H1 (cell line): ENCODE results near the gene CUL4B. TPM values are rescaled to one million over a fixed set of nuclear protein-coding genes. Genes with fewer than 3 reads are reported as not detected.

Source experiments
- CTCF ChIA-PET: fragments of 300-600 bp; sonication (Branson Sonifier 250); formaldehyde crosslinking; loops from one replicate; lab custom pipeline; 2021; ENCODE audit not compliant: partially characterized antibody; lab: Charles Lee
- POLR2A ChIA-PET: fragments of 300-600 bp; sonication (Branson Sonifier 250); formaldehyde crosslinking; loops from one replicate; lab custom pipeline; 2021; ENCODE audit warnings: inconsistent platforms; ENCODE audit not compliant: partially characterized antibody; lab: Charles Lee
- DNase-seq, 2 experiments: peaks; one replicate each; pipeline versions ENCODE4 v3.0.0 to v3.0.0-alpha.2; 2010 to 2022; ENCODE audit warnings: low spot score in 2 of 2, low read depth in 1 of 2, mixed read lengths in 1 of 2
- FAIRE-seq: peaks from 2 replicates; lab custom pipeline; 2011; peaks lifted over from hg19 to GRCh38; lab: Jason Lieb, UNC
- H2AFZ ChIP-seq: 2 replicates; pipeline ENCODE4 v1.8.1; 2012; ENCODE audit warnings: low read length, inconsistent platforms
- H2AK5ac ChIP-seq: 2 replicates; pipeline ENCODE4 v1.6.1; 2013; ENCODE audit warnings: low read depth, low read length
- H2BK120ac ChIP-seq: replicated peaks from 2 replicates; pipeline ENCODE3; 2013; ENCODE audit warnings: low read depth, low read length, inconsistent platforms
- H2BK12ac ChIP-seq: 2 replicates; pipeline ENCODE4 v1.6.1; 2013; ENCODE audit warnings: low read depth, low read length
- H2BK15ac ChIP-seq: 2 replicates; pipeline ENCODE4 v1.6.1; 2013; ENCODE audit warnings: low read length
- H2BK20ac ChIP-seq: 2 replicates; pipeline ENCODE4 v1.6.1; 2013; ENCODE audit warnings: low read length
- H2BK5ac ChIP-seq: 2 replicates; pipeline ENCODE4 v1.6.1; 2013; ENCODE audit warnings: low read depth, low read length
- H3K14ac ChIP-seq: 2 replicates; pipeline ENCODE4 v1.6.1; 2013; ENCODE audit warnings: inconsistent platforms; ENCODE audit not compliant: insufficient read length
- H3K18ac ChIP-seq: 2 replicates; pipeline ENCODE4 v1.6.1; 2013; ENCODE audit warnings: low read length; ENCODE audit errors: extremely low read depth
- H3K23ac ChIP-seq: 2 replicates; pipeline ENCODE4 v1.6.1; 2013; ENCODE audit warnings: inconsistent platforms; ENCODE audit not compliant: insufficient read length
- H3K23me2 ChIP-seq: 2 replicates; pipeline ENCODE4 v1.6.1; 2013; ENCODE audit warnings: low read depth, low read length
- H3K27ac ChIP-seq: 2 replicates; pipeline ENCODE4 v1.6.1; 2011; ENCODE audit warnings: low read depth, low read length, inconsistent platforms
- H3K27me3 ChIP-seq, 4 experiments: replicated peaks in 1 of 4; 1 replicate in 1 of 4; 2 replicates in 3 of 4; pipeline versions ENCODE4 v1.6.1 to v1.8.1; 2011 to 2013; ENCODE audit warnings: low read length in 3 of 4, mild to moderate bottlenecking in 3 of 4, inconsistent platforms in 2 of 4, mixed read lengths in 2 of 4, moderate library complexity in 1 of 4; ENCODE audit not compliant: control insufficient read depth in 3 of 4, insufficient read depth in 3 of 4; ENCODE audit errors: extremely low read depth in 1 of 4
- H3K36me3 ChIP-seq, 4 experiments: 2 replicates each; pipeline versions ENCODE4 v1.6.1 to v1.8.1; 2011 to 2013; ENCODE audit warnings: mild to moderate bottlenecking in 4 of 4, low read length in 3 of 4, moderate library complexity in 2 of 4, control low read depth in 1 of 4, inconsistent platforms in 1 of 4; ENCODE audit not compliant: insufficient read depth in 4 of 4, control insufficient read depth in 2 of 4
- H3K4ac ChIP-seq: replicated peaks from 2 replicates; pipeline ENCODE3; 2013; ENCODE audit warnings: low read length, low read depth, mixed read lengths, inconsistent platforms; ENCODE audit not compliant: insufficient read length
- H3K4me1 ChIP-seq, 4 experiments: replicated peaks in 1 of 4; 1 replicate in 1 of 4; 2 replicates in 3 of 4; pipeline versions ENCODE4 v1.6.1 to v1.8.1; 2011 to 2013; ENCODE audit warnings: low read length in 3 of 4, inconsistent platforms in 2 of 4, mixed read lengths in 1 of 4; ENCODE audit not compliant: insufficient read depth in 4 of 4, control insufficient read depth in 3 of 4
- H3K4me2 ChIP-seq, 2 experiments: 2 replicates each; pipeline versions ENCODE4 v1.6.1 to v1.8.1; 2011 to 2013; ENCODE audit warnings: low read depth in 2 of 2, low read length in 2 of 2, control low read depth in 1 of 2, inconsistent platforms in 1 of 2, mild to moderate bottlenecking in 1 of 2; ENCODE audit not compliant: insufficient read depth in 1 of 2
- H3K4me3 ChIP-seq, 4 experiments: fragments of 200-600, 300-600 bp in 1 of 4; sonication (generic), shearing (Covaris generic), sonication (Bioruptor Twin) in 1 of 4; 2 replicates each; pipeline versions ENCODE4 v1.5.1 to v1.8.1; 2011 to 2016; ENCODE audit warnings: low read length in 4 of 4, low read depth in 3 of 4, control low read depth in 2 of 4, inconsistent platforms in 2 of 4, mild to moderate bottlenecking in 2 of 4, mixed read lengths in 1 of 4, moderate library complexity in 1 of 4; ENCODE audit not compliant: insufficient read depth in 2 of 4; ENCODE audit errors: extremely low read depth in 1 of 4
- H3K56ac ChIP-seq: replicated peaks from 2 replicates; pipeline ENCODE3; 2013; ENCODE audit warnings: low read depth, mild to moderate bottlenecking, mixed read lengths, low read length, inconsistent platforms; ENCODE audit not compliant: insufficient read length
- H3K79me1 ChIP-seq: 2 replicates; pipeline ENCODE4 v1.6.1; 2013; ENCODE audit warnings: low read depth, low read length, control low read depth
- H3K79me2 ChIP-seq, 2 experiments: 2 replicates each; pipeline versions ENCODE4 v1.6.1 to v1.8.1; 2012 to 2013; ENCODE audit warnings: low read length in 2 of 2, mild to moderate bottlenecking in 2 of 2, inconsistent platforms in 1 of 2; ENCODE audit not compliant: insufficient read depth in 2 of 2, control insufficient read depth in 1 of 2
- H3K9ac ChIP-seq, 4 experiments: replicated peaks in 1 of 4; 1 replicate in 1 of 4; 2 replicates in 3 of 4; pipeline versions ENCODE4 v1.6.1 to v1.8.1; 2011 to 2013; ENCODE audit warnings: low read depth in 3 of 4, low read length in 3 of 4, control low read depth in 2 of 4, mild to moderate bottlenecking in 2 of 4, moderate library complexity in 2 of 4, inconsistent platforms in 1 of 4; ENCODE audit errors: extremely low read depth in 1 of 4
- H3K9me3 ChIP-seq, 2 experiments: 2 replicates each; pipeline versions ENCODE4 v1.6.1 to v1.8.1; 2012 to 2013; ENCODE audit warnings: mild to moderate bottlenecking in 2 of 2, moderate library complexity in 2 of 2, control low read depth in 1 of 2, inconsistent platforms in 1 of 2, low read depth in 1 of 2, low read length in 1 of 2, mixed read lengths in 1 of 2; ENCODE audit not compliant: insufficient read depth in 2 of 2
- H4K20me1 ChIP-seq, 2 experiments: replicated peaks in 1 of 2; 2 replicates each; pipeline versions ENCODE3 to v1.8.1; 2011 to 2013; ENCODE audit warnings: inconsistent platforms in 2 of 2, low read length in 2 of 2, mild to moderate bottlenecking in 1 of 2; ENCODE audit not compliant: insufficient read depth in 2 of 2, control insufficient read depth in 1 of 2
- H4K5ac ChIP-seq: 2 replicates; pipeline ENCODE4 v1.6.1; 2013; ENCODE audit warnings: low read length, low read depth, mixed read lengths, inconsistent platforms; ENCODE audit not compliant: insufficient read length
- H4K8ac ChIP-seq: 2 replicates; pipeline ENCODE4 v1.8.0; 2013; ENCODE audit warnings: mild to moderate bottlenecking, moderate library complexity, low read length, inconsistent platforms; ENCODE audit not compliant: insufficient read depth; ENCODE audit errors: extremely low read depth
- H4K91ac ChIP-seq: replicated peaks from 2 replicates; pipeline ENCODE3; 2013; ENCODE audit warnings: low read length, mixed read lengths, inconsistent platforms; ENCODE audit not compliant: insufficient read length
- WGBS, 2 experiments: shearing (Covaris generic) in 1 of 2; methylation state at CpG; one replicate each; pipeline versions ENCODE4 v1.1.6 to v1.1.7; 2013 to 2015; ENCODE audit warnings: low lambda C conversion rate in 2 of 2, mixed read lengths in 2 of 2, inconsistent platforms in 1 of 2, low coverage in 1 of 2, missing lambda C conversion rate in 1 of 2; ENCODE audit not compliant: insufficient replicate concordance in 2 of 2, insufficient coverage in 1 of 2, insufficient read length in 1 of 2; ENCODE audit errors: extremely low coverage in 1 of 2, missing lambda C conversion rate in 1 of 2; 5-methylcytosine and 5-hydroxymethylcytosine counted together
- polyA plus RNA-seq, 7 experiments: library from polyadenylated mRNA; depleted of rRNA in 3 of 7; stranded (reverse) in 5 of 7; unstranded in 2 of 7; fragments of >200 nt in 5 of 7; fragments of 200-250 nt in 2 of 7; gene quantifications; 1 replicate in 5 of 7; 2 replicates in 1 of 7; 4 replicates in 1 of 7; pipeline versions ENCODE4 v1.2.1 to v1.2.3, GENCODE V29; 2011 to 2013; ENCODE audit warnings: missing spikeins in 2 of 7, mixed read lengths in 2 of 7
- total RNA-seq: library from RNA; stranded (reverse); fragmentation: NEBNext Ultra II Directional; extraction: Animal tissue kit (Norgen Biotek cat#: 25700); gene quantifications from 2 replicates; pipeline ENCODE4 v1.2.1, GENCODE V29; 2021

Gene CUL4B
- total and polyA plus RNA-seq, 2 of the 8 experiments (the other 6 are each of a cell fraction or from before 2014, with no cell fraction given) = 11.7 to 44.0 TPM

DNA sequence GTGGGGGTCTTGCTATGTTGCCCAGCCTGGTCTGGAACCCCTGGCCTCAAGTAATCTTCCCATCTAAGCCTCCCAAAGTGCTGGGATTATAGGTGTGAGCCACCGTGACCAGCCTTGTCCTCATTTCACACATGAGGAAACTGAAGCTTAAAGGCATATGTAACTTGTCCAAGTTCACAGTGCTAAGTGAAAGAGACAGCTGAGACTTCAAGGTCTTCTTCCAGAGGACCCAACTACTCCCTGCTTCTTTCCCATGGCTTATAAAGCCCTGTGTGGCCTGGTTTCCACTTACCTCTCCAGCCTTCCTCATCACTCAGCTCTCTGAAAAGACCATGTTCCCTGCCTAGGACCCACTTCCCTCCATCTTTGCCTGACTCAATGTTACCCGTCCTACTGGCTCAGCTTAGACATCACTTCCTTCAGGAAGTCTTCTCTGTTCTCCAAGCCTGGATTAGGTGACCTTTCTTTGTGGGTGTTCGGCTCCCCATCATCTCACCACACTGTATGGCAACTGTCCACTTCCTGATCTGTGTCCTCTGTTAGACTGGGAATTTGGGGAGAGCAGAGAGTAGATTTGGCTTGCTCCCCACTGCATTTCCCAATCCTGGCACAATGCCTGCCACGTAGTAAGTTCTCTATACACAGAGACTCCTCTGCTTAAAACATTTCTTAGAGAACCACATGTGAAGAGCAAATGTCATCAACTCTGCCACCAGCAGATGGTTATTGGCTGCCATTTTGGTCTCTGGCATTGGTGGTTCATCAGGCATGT lies 61.3 kb downstream of the CUL4B start:
- no peak overlapping the region for H3K18ac ChIP-seq
- no peak overlapping the region for H2BK20ac ChIP-seq
- H3K14ac ChIP-seq = no peak overlapping the region
- no peaks in the 10 kb centered on the region for H3K36me3 ChIP-seq
- no peak overlapping the region for H4K91ac ChIP-seq
- no peaks in the 10 kb centered on the region for H3K4me1 ChIP-seq
- no peaks in the 10 kb centered on the region for H4K20me1 ChIP-seq
- H3K79me2 ChIP-seq = no peaks in the 10 kb centered on the region
- DNase-seq (no peak), FAIRE-seq (no peak)
- ChIA-PET CTCF (interaction anchor here (1.3 to 2.6 kb wide), 3 partner anchors 15 to 165 kb away, joined by 4 to 16 read pairs (median 4); no protein-coding TSS in a partner anchor), POLR2A (no interaction called here)
- H2AK5ac ChIP-seq = no peak overlapping the region
- H3K4me2 ChIP-seq = no peak overlapping the region
- no peak overlapping the region for H2AFZ ChIP-seq
- H3K4ac ChIP-seq = no peak overlapping the region
- no peak overlapping the region for H2BK5ac ChIP-seq
- H3K27ac ChIP-seq = no peak overlapping the region
- no peak overlapping the region for H2BK120ac ChIP-seq
- WGBS, 2 experiments = 80% methylated on average over 4 of the region's 4 CpGs; no CpG with 5 or more reads in 1 of the 2 experiments
- H2BK15ac ChIP-seq = no peak overlapping the region
- no peak overlapping the region for H3K9ac ChIP-seq
- no peak overlapping the region for H4K5ac ChIP-seq
- H3K4me3 ChIP-seq = no peak overlapping the region
- no peak overlapping the region for H2BK12ac ChIP-seq
- H3K79me1 ChIP-seq = no peaks in the 10 kb centered on the region
- no peaks in the 10 kb centered on the region for H3K27me3 ChIP-seq
- H4K8ac ChIP-seq = no peak overlapping the region
- no peaks in the 10 kb centered on the region for H3K23me2 ChIP-seq
- no peaks in the 10 kb centered on the region for H3K9me3 ChIP-seq
- H3K56ac ChIP-seq = no peak overlapping the region
- H3K23ac ChIP-seq = no peak overlapping the region
